Measurements from ENCODE around the gene CADM4. TPM values are rescaled to one million over a fixed set of nuclear protein-coding genes. Genes with fewer than 3 reads are reported as not detected.
A peak's percentile ranks its signal among the peaks of the same experiment; 100 is the strongest.

The CADM4 gene
- total RNA-seq, 4 donors from 2014 or later: 31.6 to 67.9 (median 46.9) TPM

DNA sequence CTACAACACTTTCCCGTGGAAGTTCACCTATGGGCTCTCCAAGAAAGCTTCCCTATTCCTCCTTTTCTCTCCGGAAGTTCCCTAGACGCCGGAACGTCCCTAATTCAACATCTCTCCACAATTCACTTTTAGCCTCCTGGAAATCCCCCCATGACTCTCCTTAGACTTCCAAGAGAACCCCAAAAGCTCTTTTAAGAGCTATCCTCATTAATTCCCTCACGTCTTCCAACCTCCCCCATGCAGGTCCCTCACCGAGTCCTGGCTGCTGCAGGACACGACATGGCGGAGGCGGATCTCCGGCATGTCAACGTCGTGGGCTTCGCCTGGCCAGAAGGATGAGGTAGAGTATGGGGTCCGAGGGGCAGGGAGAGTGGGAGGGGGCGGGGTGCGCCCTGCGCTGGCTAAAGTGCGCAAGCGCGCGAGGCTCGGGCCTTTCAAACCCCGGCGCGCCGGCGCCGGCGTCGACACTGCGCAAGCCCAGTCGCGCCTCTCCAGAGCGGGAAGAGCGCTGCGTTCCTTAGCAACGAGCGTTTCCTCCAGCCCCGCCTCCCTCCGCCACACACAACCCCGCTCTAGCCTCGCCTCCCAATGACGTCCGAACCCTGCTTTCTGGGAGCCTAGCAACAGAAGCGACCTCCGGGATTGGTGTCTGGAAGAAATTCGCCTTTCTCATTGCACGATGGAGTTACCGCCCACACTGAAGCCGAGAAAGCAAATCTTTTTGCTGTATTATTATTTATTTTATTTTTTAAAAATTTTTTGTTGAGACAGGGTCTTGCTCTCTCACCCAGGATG is 64.3 kb downstream of the CADM4 start, which contains the start of the genes PINLYP and XRCC1:
Gene PINLYP (plus strand): TSS at position 646 of the 795 bp plus-strand sequence. CDS start 1,391 bp downstream, outside the sequence.
Gene XRCC1 (minus strand): TSS at position 372 of the 795 bp plus-strand sequence. CDS start 69 bp downstream, at position 303.
- TF ChIP-seq POLR2A (IDR thresholded peaks at IDR 0.05; ENCODE audit: low read depth) (peak; percentile 51), POLR2AphosphoS5 (IDR thresholded peaks at IDR 0.05) (peak; percentile 84 to 88)
- TF ChIP-seq, protein P1, sequence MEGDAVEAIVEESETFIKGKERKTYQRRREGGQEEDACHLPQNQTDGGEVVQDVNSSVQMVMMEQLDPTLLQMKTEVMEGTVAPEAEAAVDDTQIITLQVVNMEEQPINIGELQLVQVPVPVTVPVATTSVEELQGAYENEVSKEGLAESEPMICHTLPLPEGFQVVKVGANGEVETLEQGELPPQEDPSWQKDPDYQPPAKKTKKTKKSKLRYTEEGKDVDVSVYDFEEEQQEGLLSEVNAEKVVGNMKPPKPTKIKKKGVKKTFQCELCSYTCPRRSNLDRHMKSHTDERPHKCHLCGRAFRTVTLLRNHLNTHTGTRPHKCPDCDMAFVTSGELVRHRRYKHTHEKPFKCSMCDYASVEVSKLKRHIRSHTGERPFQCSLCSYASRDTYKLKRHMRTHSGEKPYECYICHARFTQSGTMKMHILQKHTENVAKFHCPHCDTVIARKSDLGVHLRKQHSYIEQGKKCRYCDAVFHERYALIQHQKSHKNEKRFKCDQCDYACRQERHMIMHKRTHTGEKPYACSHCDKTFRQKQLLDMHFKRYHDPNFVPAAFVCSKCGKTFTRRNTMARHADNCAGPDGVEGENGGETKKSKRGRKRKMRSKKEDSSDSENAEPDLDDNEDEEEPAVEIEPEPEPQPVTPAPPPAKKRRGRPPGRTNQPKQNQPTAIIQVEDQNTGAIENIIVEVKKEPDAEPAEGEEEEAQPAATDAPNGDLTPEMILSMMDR (IDR thresholded peaks at IDR 0.05): no peak
- intact Hi-C loops (cut with DNase I): loop anchor here (5.0 kb wide), 1 partner anchor 38 kb away; no protein-coding TSS in a partner anchor
- peak within 1 kb of the TSS; percentile 82 to 89 (median 87) for H3K27ac ChIP-seq (replicated peaks in 1 of 4)
- peaks cover 0 to 31% (median 5%) of the 10 kb centered on the region in 4 donors for H3K36me3 ChIP-seq
- peak; percentile 99 for DNase-seq (ENCODE audit: extremely low spot score)
- peak within 1 kb of the TSS; percentile 71 to 84 (median 78) for H3K4me3 ChIP-seq
- under 1% methylated on average over 24 of the region's 51 CpGs for WGBS
- H3K4me1 ChIP-seq: peaks cover 13 to 36% (median 32%) of the 10 kb centered on the region in 4 donors
- no peaks in the 10 kb centered on the region for H3K27me3 ChIP-seq
- H3K9me3 ChIP-seq: no peaks in the 10 kb centered on the region

GRCh38 chr19:43574424-43575155 is 65.1 kb downstream of the CADM4 start:
- Histone ChIP-seq H3K9me3 (no peaks in the 10 kb centered on the region), H3K27ac (replicated peaks in 1 of 4) (peak overlapping the region; percentile 82 to 89 (median 87)), H3K36me3 (peaks cover 0 to 35% (median 5%) of the 10 kb centered on the region in 4 donors), H3K4me3 (peak overlapping the region; percentile 71 to 84 (median 78)), H3K4me1 (peaks cover 13 to 29% (median 25%) of the 10 kb centered on the region in 4 donors), H3K27me3 (no peaks in the 10 kb centered on the region)
- WGBS: 30% methylated on average over 12 of the region's 12 CpGs
- intact Hi-C loops (cut with DNase I): loop anchor here (5.0 kb wide), 1 partner anchor 37 kb away; no protein-coding TSS in a partner anchor
- TF ChIP-seq, protein P1 (IDR thresholded peaks at IDR 0.05): no peak
- TF ChIP-seq EP300 (IDR thresholded peaks at IDR 0.05) (no peak), POLR2A (IDR thresholded peaks at IDR 0.05; ENCODE audit: low read depth) (no peak), POLR2AphosphoS5 (IDR thresholded peaks at IDR 0.05) (no peak)
- no peak for DNase-seq (ENCODE audit: extremely low spot score)

Small RNAs within 50 kb of the gene (small RNA-seq; reads per million reads assigned to genes)
- gene RN7SL368P: 0 reads per million in 3 donors

Other genes with a start within 250 kb of the CADM4 start
- not detected for gene TEX101, start 225.0 kb downstream of the CADM4 start, total RNA-seq
- gene LYPD3, start 174.2 kb downstream of the CADM4 start, total RNA-seq: 1 to 10 TPM in 1 of 4 donors, under 1 TPM in 3; 0.42 to 1.4 (median 0.84) TPM
- 10 to 100 TPM; 10.3 to 16.2 (median 12.6) TPM for gene PHLDB3, start 135.1 kb downstream of the CADM4 start, total RNA-seq
- gene ETHE1, start 112.6 kb downstream of the CADM4 start, total RNA-seq: 10 to 100 TPM; 48.2 to 63.2 (median 55.9) TPM
- under 1 TPM; 0.66 to 0.97 (median 0.82) TPM for gene ZNF575, start 106.7 kb downstream of the CADM4 start, total RNA-seq
- 10 to 100 TPM; 21.2 to 27.2 (median 24.4) TPM for gene XRCC1, start 64.3 kb downstream of the CADM4 start, total RNA-seq
- gene PINLYP, start 64.0 kb downstream of the CADM4 start, total RNA-seq: 1 to 10 TPM; 3.3 to 6.2 (median 4.9) TPM
- gene IRGQ, start 43.7 kb downstream of the CADM4 start, total RNA-seq: 10 to 100 TPM; 20.3 to 36.0 (median 28.6) TPM
- 10 to 100 TPM in 3 of 4 donors, 1 to 10 TPM in 1; 10.0 to 18.6 (median 16.6) TPM for gene ZNF576, start 43.3 kb downstream of the CADM4 start, total RNA-seq
- gene SRRM5, start 27.8 kb downstream of the CADM4 start, total RNA-seq: under 1 TPM; 0.13 to 0.42 (median 0.25) TPM
- 10 to 100 TPM; 33.2 to 61.3 (median 47.8) TPM for gene ZNF428, start 20.2 kb downstream of the CADM4 start, total RNA-seq
- 10 to 100 TPM in 3 of 4 donors, 1 to 10 TPM in 1; 7.5 to 45.7 (median 18.4) TPM for gene PLAUR, start 30.3 kb upstream of the CADM4 start, total RNA-seq
- gene IRGC, start 76.2 kb upstream of the CADM4 start, total RNA-seq: not detected
- gene SMG9, start 115.1 kb upstream of the CADM4 start, total RNA-seq: 10 to 100 TPM in 3 of 4 donors, 1 to 10 TPM in 1; 7.5 to 25.6 (median 22.3) TPM
- 1 to 10 TPM; 1.7 to 6.7 (median 1.9) TPM for gene KCNN4, start 141.1 kb upstream of the CADM4 start, total RNA-seq
- gene LYPD5, start 162.6 kb upstream of the CADM4 start, total RNA-seq: 10 to 100 TPM in 1 of 4 donors, 1 to 10 TPM in 3; 2.8 to 12.0 (median 8.2) TPM
- gene ZNF283, start 187.5 kb upstream of the CADM4 start, total RNA-seq: 10 to 100 TPM in 1 of 4 donors, 1 to 10 TPM in 3; 6.4 to 11.5 (median 7.5) TPM
- gene ZNF404, start 244.1 kb upstream of the CADM4 start, total RNA-seq: 1 to 10 TPM; 1.4 to 5.0 (median 3.5) TPM

All from esophagus muscularis mucosa (tissue), 4 donors.